WTC11 (cell line): ENCODE data around the gene UGT3A2.

Experiments used
- CTCF ChIP-seq: fragments of 200-600 bp; IDR thresholded peaks from 2 replicates; pipeline ENCODE4 v1.8.0; 2022; ENCODE audit warnings: antibody characterized with exemption
- NFE2L1 ChIP-seq: sonication (generic); formaldehyde crosslinking; IDR thresholded peaks from 2 replicates; pipeline ENCODE4 v1.8.1; 2023; ENCODE audit warnings: missing genetic modification reagents
- SMAD4 ChIP-seq: sonication (generic); formaldehyde crosslinking; IDR thresholded peaks from 2 replicates; pipeline ENCODE4 v1.8.0; 2022; ENCODE audit warnings: mild to moderate bottlenecking, missing genetic modification reagents
- TF ChIP-seq, protein P1 (sequence below): sonication (generic); formaldehyde crosslinking; IDR thresholded peaks from 2 replicates; pipeline ENCODE4 v1.8.0; 2022; ENCODE audit warnings: missing genetic modification reagents
- TF ChIP-seq, protein P2 (sequence below): sonication (generic); formaldehyde crosslinking; IDR thresholded peaks from 2 replicates; pipeline ENCODE4 v1.8.1; 2023; ENCODE audit warnings: mild to moderate bottlenecking, moderate library complexity, missing genetic modification reagents
- TF ChIP-seq, protein P3 (sequence below): sonication (generic); formaldehyde crosslinking; IDR thresholded peaks from 2 replicates; pipeline ENCODE4 v1.8.0; 2022; ENCODE audit warnings: mild to moderate bottlenecking, missing genetic modification reagents

DNA sequence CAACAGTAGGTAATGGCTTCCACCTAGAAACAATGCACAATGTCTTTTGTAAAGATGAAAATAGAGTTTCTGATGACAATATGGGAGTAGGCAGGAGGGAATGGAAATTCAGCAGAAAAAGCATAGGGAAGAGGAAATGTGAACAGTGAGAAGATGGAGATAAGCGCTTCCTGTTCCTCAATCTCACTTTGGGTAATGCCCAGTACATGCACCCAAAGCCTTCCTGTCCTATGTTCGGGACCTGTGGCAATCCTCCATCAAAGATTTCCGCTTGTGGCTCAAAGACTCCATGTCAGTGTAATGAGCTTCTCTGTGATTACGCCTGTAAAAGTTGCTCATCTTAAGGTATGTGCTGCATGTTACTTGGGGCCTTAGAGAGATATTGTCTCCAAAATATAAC lies 78.2 kb downstream of the UGT3A2 start:
- TF ChIP-seq CTCF = no peak
- no peak for TF ChIP-seq NFE2L1 (CRISPR knock-in tag)
- TF ChIP-seq, protein P1, sequence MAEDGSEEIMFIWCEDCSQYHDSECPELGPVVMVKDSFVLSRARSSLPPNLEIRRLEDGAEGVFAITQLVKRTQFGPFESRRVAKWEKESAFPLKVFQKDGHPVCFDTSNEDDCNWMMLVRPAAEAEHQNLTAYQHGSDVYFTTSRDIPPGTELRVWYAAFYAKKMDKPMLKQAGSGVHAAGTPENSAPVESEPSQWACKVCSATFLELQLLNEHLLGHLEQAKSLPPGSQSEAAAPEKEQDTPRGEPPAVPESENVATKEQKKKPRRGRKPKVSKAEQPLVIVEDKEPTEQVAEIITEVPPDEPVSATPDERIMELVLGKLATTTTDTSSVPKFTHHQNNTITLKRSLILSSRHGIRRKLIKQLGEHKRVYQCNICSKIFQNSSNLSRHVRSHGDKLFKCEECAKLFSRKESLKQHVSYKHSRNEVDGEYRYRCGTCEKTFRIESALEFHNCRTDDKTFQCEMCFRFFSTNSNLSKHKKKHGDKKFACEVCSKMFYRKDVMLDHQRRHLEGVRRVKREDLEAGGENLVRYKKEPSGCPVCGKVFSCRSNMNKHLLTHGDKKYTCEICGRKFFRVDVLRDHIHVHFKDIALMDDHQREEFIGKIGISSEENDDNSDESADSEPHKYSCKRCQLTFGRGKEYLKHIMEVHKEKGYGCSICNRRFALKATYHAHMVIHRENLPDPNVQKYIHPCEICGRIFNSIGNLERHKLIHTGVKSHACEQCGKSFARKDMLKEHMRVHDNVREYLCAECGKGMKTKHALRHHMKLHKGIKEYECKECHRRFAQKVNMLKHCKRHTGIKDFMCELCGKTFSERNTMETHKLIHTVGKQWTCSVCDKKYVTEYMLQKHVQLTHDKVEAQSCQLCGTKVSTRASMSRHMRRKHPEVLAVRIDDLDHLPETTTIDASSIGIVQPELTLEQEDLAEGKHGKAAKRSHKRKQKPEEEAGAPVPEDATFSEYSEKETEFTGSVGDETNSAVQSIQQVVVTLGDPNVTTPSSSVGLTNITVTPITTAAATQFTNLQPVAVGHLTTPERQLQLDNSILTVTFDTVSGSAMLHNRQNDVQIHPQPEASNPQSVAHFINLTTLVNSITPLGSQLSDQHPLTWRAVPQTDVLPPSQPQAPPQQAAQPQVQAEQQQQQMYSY (CRISPR knock-in tag) = no peak
- TF ChIP-seq, protein P2, sequence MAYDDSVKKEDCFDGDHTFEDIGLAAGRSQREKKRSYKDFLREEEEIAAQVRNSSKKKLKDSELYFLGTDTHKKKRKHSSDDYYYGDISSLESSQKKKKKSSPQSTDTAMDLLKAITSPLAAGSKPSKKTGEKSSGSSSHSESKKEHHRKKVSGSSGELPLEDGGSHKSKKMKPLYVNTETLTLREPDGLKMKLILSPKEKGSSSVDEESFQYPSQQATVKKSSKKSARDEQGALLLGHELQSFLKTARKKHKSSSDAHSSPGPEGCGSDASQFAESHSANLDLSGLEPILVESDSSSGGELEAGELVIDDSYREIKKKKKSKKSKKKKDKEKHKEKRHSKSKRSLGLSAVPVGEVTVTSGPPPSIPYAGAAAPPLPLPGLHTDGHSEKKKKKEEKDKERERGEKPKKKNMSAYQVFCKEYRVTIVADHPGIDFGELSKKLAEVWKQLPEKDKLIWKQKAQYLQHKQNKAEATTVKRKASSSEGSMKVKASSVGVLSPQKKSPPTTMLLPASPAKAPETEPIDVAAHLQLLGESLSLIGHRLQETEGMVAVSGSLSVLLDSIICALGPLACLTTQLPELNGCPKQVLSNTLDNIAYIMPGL (CRISPR knock-in tag) = no peak
- no peak for TF ChIP-seq SMAD4 (CRISPR knock-in tag)
- TF ChIP-seq, protein P3, sequence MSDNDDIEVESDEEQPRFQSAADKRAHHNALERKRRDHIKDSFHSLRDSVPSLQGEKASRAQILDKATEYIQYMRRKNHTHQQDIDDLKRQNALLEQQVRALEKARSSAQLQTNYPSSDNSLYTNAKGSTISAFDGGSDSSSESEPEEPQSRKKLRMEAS (CRISPR knock-in tag) = no peak
